ENCODE data around the gene EPB42. TPM values are rescaled to one million over a fixed set of nuclear protein-coding genes. Genes with fewer than 3 reads are reported as not detected.
A peak's percentile ranks its signal among the peaks of the same experiment; 100 is the strongest.

EPB42 gene
- total RNA-seq, 1 experiment from 2014 or later = not detected

GRCh38 chr15:43239732-43240491 lies 19.1 kb upstream of the EPB42 start (continued):
- TF ChIP-seq ZNF281 (CRISPR knock-in tag; IDR thresholded peaks at IDR 0.05) (no peak), USF1 (CRISPR knock-in tag; IDR thresholded peaks at IDR 0.05) (no peak), FOXP1 (CRISPR knock-in tag; IDR thresholded peaks at IDR 0.05; ENCODE audit: borderline replicate concordance) (no peak)

GRCh38 chr15:43238671-43239131 lies 17.9 kb upstream of the EPB42 start:
- no peak for ATAC-seq
- Mint-ChIP-seq H3K4me1 (no peaks in the 10 kb centered on the region), H3K36me3 (no peaks in the 10 kb centered on the region), H3K9me3 (no peaks in the 10 kb centered on the region), H3K27me3 (ENCODE audit: low read depth) (no peaks in the 10 kb centered on the region; the same call in 1 of the 2 replicates), H3K27ac (no peak overlapping the region), H3K4me3 (no peak overlapping the region)
- ChIA-PET POLR2A (no interaction called here), CTCF (interaction anchor here (0.6 to 1.6 kb wide), 4 partner anchors 13 to 34 kb away, joined by 3 to 4 read pairs (median 4); no protein-coding TSS in a partner anchor)
- TF ChIP-seq NFYB (CRISPR knock-in tag; conservative IDR thresholded peaks at IDR 0.05; ENCODE audit: low read depth) (no peak), ZNF281 (CRISPR knock-in tag; IDR thresholded peaks at IDR 0.05) (no peak)
- DNase-seq (ENCODE audit: low spot score) = no peak

- 0 out of 2 replicates have a peak overlapping the region, but pooled peaks have one; percentile 4 for H3K27ac Mint-ChIP-seq
- no peaks in the 10 kb centered on the region; the same call in 1 of the 2 replicates for H3K27me3 Mint-ChIP-seq (ENCODE audit: low read depth)
- no peaks in the 10 kb centered on the region for H3K4me1 Mint-ChIP-seq
- H3K36me3 Mint-ChIP-seq = no peaks in the 10 kb centered on the region
- DNase-seq (ENCODE audit: low spot score) = no peak
- POLR2A ChIA-PET = no interaction called here
- CTCF ChIA-PET = interaction anchor here (0.9 to 1.6 kb wide), 2 partner anchors 13 to 29 kb away, joined by 3 to 4 read pairs; no protein-coding TSS in a partner anchor
- no peak overlapping the region for H3K4me3 Mint-ChIP-seq
- H3K9me3 Mint-ChIP-seq = no peaks in the 10 kb centered on the region
- no peak for ATAC-seq
- TF ChIP-seq TCF7 (CRISPR knock-in tag; IDR thresholded peaks at IDR 0.05; ENCODE audit: low read depth) = no peak
- no peak for TF ChIP-seq E2F1 (CRISPR knock-in tag; IDR thresholded peaks at IDR 0.05)
- TF ChIP-seq TEAD4 (CRISPR knock-in tag; IDR thresholded peaks at IDR 0.05) = no peak
- TF ChIP-seq CDX4 (CRISPR knock-in tag; IDR thresholded peaks at IDR 0.05; ENCODE audit: borderline replicate concordance) = no peak
- no peak for TF ChIP-seq AFF4 (CRISPR knock-in tag; IDR thresholded peaks at IDR 0.05; ENCODE audit: borderline replicate concordance)
- TF ChIP-seq GTF2I (CRISPR knock-in tag; conservative IDR thresholded peaks at IDR 0.05) = no peak
- TF ChIP-seq ZNF512 (CRISPR knock-in tag; IDR thresholded peaks at IDR 0.05; ENCODE audit: borderline replicate concordance) = no peak
- no peak for TF ChIP-seq ATF6 (CRISPR knock-in tag; IDR thresholded peaks at IDR 0.05)
- no peak for TF ChIP-seq SMAD3 (CRISPR knock-in tag; IDR thresholded peaks at IDR 0.05; ENCODE audit: borderline replicate concordance)
Measured at GRCh38 chr15:43237842-43238470, 17.1 kb upstream of the EPB42 start.
